A549 treated with DMSO at 1 μM for 4 hours (cell line): ENCODE results near the gene GPR39. TPM values are rescaled to one million over a fixed set of nuclear protein-coding genes. Genes with fewer than 3 reads are reported as not detected.

ENCODE experiments used
- total RNA-seq: library from RNA; stranded (reverse); fragments of 200-300 nt; extraction: Qiagen RNA extraction; gene quantifications from 5 replicates; pipeline ENCODE4 v1.2.3, GENCODE V29; 2022; ENCODE audit warnings: low read depth

The GPR39 gene
- total RNA-seq: 8.5 to 12.1 TPM (median 11.9 TPM) in 5 replicates

DNA sequence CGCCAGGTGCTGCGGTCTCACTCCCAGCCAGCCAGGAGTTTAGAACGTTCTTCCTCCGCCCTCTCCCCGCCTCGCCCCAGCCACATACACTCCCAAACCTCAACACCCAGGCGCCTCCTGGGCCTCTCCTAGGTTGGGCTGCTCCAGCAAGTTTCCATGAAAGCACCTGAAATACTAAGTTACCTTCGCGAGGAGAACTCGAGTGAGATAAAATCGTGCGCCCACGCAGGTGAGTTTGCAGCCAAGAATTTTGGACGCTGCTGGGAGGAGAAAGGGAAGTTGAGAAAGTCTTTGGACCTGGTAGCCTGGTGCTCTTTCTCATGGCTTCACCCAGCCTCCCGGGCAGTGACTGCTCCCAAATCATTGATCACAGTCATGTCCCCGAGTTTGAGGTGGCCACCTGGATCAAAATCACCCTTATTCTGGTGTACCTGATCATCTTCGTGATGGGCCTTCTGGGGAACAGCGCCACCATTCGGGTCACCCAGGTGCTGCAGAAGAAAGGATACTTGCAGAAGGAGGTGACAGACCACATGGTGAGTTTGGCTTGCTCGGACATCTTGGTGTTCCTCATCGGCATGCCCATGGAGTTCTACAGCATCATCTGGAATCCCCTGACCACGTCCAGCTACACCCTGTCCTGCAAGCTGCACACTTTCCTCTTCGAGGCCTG is at the start of gene GPR39:
GPR39 (plus strand) TSS at position 83 of the 673 bp plus-strand sequence.

DNA sequence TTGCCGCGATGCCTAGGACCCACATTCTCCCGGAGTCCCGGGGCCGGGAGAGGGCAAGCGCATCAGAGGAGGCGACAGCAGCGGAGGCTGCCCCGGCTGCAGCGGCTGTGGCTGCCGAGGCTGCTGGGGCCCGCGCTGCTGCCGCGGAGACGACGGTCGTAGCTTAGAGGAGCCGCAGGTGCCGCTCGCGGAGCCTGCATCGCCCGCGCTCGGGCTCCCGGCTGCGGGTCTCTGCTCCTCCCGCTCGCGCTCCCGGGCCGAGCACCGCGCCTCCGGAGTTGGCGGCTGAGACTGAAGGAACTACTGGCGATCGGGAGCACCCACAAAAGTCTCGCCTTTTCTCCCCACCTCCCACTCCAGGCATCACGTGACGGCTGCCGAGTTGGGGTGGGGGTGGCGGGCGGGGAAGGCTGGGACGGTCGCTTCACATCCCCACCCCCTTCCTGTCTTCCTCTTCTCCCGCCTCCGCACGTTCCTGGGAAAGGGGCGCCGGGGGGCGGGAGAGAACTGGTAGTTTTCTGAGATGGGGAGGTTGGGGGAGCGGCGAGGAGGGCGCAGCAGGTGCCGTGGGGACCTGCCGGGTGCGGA is 253.4 kb downstream of the GPR39 start, which contains the start of gene LYPD1:
LYPD1 (minus strand) TSS at position 298 of the 588 bp plus-strand sequence; CDS start at position 25, 273 bp downstream.

